ENCODE measurements around the gene PHF14. TPM values are rescaled to one million over a fixed set of nuclear protein-coding genes. Genes with fewer than 3 reads are reported as not detected.

The PHF14 gene
- total and polyA plus RNA-seq, 2 donors (not counting 3 experiments of a cell fraction or from before 2014, with no cell fraction given): 8.8 to 43.4 TPM

DNA sequence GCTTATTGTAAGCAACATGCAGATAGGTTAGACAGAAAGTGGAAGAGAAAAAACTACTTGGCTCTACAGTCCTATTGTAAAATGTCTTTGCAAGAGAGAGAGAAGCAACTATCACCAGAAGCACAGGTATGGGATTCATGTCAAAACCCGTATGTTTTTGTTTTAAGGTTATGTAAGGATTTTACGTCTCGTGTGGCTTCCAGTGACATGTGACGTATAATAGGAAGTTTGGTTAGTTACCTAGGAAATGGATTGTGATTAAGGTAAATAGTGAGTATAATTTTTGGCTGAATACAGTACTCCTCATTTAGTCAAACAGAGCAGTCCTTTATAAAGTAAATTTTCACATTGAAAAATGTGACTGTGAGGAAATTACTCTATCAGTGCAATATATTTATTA lies 62.0 kb downstream of the PHF14 start:
- dilution Hi-C loops (cut with MboI; ENCODE audit: extremely low pct_ligation_motif_present, low sequenced_read_pairs): no loop called here
- Histone ChIP-seq H3K9me1 (replicated peaks; ENCODE audit: control insufficient read depth, extremely low read depth, insufficient read depth, low read length) (no peaks in the 10 kb centered on the region), H3K36me3 (ENCODE audit: control insufficient read depth in 2 of 2, extremely low read depth in 1 of 2, insufficient read depth in 2 of 2, low read length in 2 of 2) (peaks cover 0 to 4% of the 10 kb centered on the region in 2 experiments), H3K79me2 (ENCODE audit: control insufficient read depth, insufficient read depth, low read length) (no peaks in the 10 kb centered on the region), H3K9me3 (replicated peaks; ENCODE audit: control insufficient read depth, insufficient read depth, low read length) (no peaks in the 10 kb centered on the region), H2AFZ (ENCODE audit: low read depth, low read length) (no peak overlapping the region), H3K4me1 (ENCODE audit: control insufficient read depth, extremely low read depth, insufficient read depth, low read length) (no peaks in the 10 kb centered on the region), H4K20me1 (replicated peaks; ENCODE audit: control insufficient read depth, extremely low read depth, insufficient read depth, low read length) (no peaks in the 10 kb centered on the region), H3K27me3 (ENCODE audit: control insufficient read depth in 2 of 2, insufficient read depth in 2 of 2, low read length in 2 of 2) (no peaks in the 10 kb centered on the region), H3K4me2 (ENCODE audit: insufficient read depth, low read length) (no peak overlapping the region), H3K4me3 (replicated peaks in 1 of 3; ENCODE audit: insufficient read depth in 1 of 3, low read depth in 1 of 3, low read length in 3 of 3) (no peak overlapping the region), H3K27ac (ENCODE audit: insufficient read depth, low read depth, low read length) (no peak overlapping the region), H3K9ac (replicated peaks; ENCODE audit: extremely low read depth, insufficient read depth, low read length) (no peak overlapping the region)
- intact Hi-C loops (cut with micrococcal nuclease): no loop called here
- BruUV-seq (replicated peaks): no TSS peak
- FAIRE-seq: no peak
- TF ChIP-seq, protein P1, sequence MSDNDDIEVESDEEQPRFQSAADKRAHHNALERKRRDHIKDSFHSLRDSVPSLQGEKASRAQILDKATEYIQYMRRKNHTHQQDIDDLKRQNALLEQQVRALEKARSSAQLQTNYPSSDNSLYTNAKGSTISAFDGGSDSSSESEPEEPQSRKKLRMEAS (IDR thresholded peaks at IDR 0.05; ENCODE audit: insufficient read depth, insufficient read length): no peak
- TF ChIP-seq POLR2AphosphoS5 (IDR thresholded peaks at IDR 0.05; ENCODE audit: insufficient read depth, low read depth, low read length) (no peak), GATA2 (IDR thresholded peaks at IDR 0.05; ENCODE audit: insufficient read depth, insufficient read length, low read depth, low read length) (no peak), JUN (IDR thresholded peaks at IDR 0.05; ENCODE audit: borderline replicate concordance, insufficient read depth, insufficient read length, low read depth) (no peak), POLR2A (IDR thresholded peaks at IDR 0.05; ENCODE audit: low read depth, low read length) (no peak), FOS (IDR thresholded peaks at IDR 0.05; ENCODE audit: borderline replicate concordance, insufficient read depth, low read length) (no peak)
- TF ChIP-seq, protein P2, sequence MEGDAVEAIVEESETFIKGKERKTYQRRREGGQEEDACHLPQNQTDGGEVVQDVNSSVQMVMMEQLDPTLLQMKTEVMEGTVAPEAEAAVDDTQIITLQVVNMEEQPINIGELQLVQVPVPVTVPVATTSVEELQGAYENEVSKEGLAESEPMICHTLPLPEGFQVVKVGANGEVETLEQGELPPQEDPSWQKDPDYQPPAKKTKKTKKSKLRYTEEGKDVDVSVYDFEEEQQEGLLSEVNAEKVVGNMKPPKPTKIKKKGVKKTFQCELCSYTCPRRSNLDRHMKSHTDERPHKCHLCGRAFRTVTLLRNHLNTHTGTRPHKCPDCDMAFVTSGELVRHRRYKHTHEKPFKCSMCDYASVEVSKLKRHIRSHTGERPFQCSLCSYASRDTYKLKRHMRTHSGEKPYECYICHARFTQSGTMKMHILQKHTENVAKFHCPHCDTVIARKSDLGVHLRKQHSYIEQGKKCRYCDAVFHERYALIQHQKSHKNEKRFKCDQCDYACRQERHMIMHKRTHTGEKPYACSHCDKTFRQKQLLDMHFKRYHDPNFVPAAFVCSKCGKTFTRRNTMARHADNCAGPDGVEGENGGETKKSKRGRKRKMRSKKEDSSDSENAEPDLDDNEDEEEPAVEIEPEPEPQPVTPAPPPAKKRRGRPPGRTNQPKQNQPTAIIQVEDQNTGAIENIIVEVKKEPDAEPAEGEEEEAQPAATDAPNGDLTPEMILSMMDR (IDR thresholded peaks at IDR 0.05; ENCODE audit: extremely low read depth in 1 of 2, insufficient read depth in 1 of 2, low read depth in 1 of 2, low read length in 2 of 2): no peak
- ChIA-PET CTCF (no interaction called here), POLR2A (no interaction called here)
- DNase-seq (ENCODE audit: low read depth, low spot score): no peak
